ENCODE measurements around the gene JPH4.

DNA sequence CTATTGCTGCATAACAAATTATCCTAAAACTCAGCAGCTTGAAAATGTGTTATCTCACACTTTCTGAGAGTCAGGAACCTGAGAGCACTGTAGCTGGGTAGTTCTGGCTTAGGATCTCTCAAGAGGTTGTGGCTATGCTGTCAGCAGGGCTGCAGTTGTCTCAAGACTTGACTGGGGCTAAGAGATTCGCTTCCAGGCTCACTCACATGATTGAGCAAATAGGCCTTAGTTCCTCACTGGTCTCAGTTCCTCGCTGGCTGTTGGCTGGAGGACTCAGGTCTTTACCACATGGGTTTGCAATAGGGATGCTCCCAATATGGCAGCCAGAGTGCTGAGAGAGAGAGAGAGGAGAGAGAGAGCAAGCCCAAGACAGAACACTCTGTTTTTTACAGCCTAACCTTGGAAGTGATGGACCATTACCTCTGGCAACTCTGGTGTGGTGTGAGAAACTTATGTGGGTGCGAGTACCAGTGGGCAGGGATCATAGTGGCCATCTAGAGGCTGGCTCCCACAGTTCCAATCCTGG is 41.6 kb upstream of the JPH4 start:
- TF ChIP-seq YY1 (IDR thresholded peaks at IDR 0.05; ENCODE audit: extremely low read depth, insufficient replicate concordance, low read depth, low read length) (no peak), REST (IDR thresholded peaks at IDR 0.05; ENCODE audit: low read depth) (no peak), POLR2AphosphoS5 (IDR thresholded peaks at IDR 0.05; ENCODE audit: low read depth, low read length) (no peak), ZNF274 (IDR thresholded peaks at IDR 0.05; ENCODE audit: low read depth, low read length) (no peak), POLR2A (IDR thresholded peaks at IDR 0.05; ENCODE audit: borderline replicate concordance, extremely low read depth, insufficient read depth, insufficient read length) (no peak), CEBPB (IDR thresholded peaks at IDR 0.05; ENCODE audit: low read depth) (no peak)
- TF ChIP-seq, protein P1, sequence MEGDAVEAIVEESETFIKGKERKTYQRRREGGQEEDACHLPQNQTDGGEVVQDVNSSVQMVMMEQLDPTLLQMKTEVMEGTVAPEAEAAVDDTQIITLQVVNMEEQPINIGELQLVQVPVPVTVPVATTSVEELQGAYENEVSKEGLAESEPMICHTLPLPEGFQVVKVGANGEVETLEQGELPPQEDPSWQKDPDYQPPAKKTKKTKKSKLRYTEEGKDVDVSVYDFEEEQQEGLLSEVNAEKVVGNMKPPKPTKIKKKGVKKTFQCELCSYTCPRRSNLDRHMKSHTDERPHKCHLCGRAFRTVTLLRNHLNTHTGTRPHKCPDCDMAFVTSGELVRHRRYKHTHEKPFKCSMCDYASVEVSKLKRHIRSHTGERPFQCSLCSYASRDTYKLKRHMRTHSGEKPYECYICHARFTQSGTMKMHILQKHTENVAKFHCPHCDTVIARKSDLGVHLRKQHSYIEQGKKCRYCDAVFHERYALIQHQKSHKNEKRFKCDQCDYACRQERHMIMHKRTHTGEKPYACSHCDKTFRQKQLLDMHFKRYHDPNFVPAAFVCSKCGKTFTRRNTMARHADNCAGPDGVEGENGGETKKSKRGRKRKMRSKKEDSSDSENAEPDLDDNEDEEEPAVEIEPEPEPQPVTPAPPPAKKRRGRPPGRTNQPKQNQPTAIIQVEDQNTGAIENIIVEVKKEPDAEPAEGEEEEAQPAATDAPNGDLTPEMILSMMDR (IDR thresholded peaks at IDR 0.05 in 2 of 3, conservative IDR thresholded peaks at IDR 0.05 in 1 of 3; ENCODE audit: borderline replicate concordance in 1 of 3, insufficient read depth in 1 of 3, low read depth in 2 of 3, low read length in 2 of 3) = no peak
- TF ChIP-seq, protein P2, sequence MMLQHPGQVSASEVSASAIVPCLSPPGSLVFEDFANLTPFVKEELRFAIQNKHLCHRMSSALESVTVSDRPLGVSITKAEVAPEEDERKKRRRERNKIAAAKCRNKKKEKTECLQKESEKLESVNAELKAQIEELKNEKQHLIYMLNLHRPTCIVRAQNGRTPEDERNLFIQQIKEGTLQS (IDR thresholded peaks at IDR 0.05) = no peak
